H1 (cell line): Measurements from ENCODE around the gene NHS.

Experiments used
- CTCF ChIP-seq, 3 experiments: IDR thresholded peaks; 1 replicate in 2 of 3; 2 replicates in 1 of 3; pipeline versions ENCODE4 v1.5.1 to v1.6.1; 2011; ENCODE audit warnings: low read length in 3 of 3, mild to moderate bottlenecking in 3 of 3, inconsistent platforms in 2 of 3, low read depth in 1 of 3, moderate library complexity in 1 of 3; ENCODE audit not compliant: insufficient read depth in 1 of 3; ENCODE audit errors: control extremely low read depth in 1 of 3
- RXRA ChIP-seq: IDR thresholded peaks from 2 replicates; pipeline ENCODE4 v1.6.1; 2011; ENCODE audit warnings: low read depth, mild to moderate bottlenecking, low read length, moderate library complexity; ENCODE audit not compliant: insufficient read depth
- SP1 ChIP-seq: IDR thresholded peaks from 2 replicates; pipeline ENCODE4 v1.6.1; 2011; ENCODE audit warnings: low read depth, low read length

- TF ChIP-seq CTCF (IDR thresholded peaks at IDR 0.05; ENCODE audit: control extremely low read depth in 1 of 3, insufficient read depth in 1 of 3, low read depth in 1 of 3, low read length in 3 of 3) (no peak), SP1 (no peak), RXRA (no peak)
Observed at GRCh38 chrX:17456526-17456925, 81.5 kb downstream of the NHS start.
